ENCODE measurements around the gene LRPPRC.

Gene LRPPRC

DNA sequence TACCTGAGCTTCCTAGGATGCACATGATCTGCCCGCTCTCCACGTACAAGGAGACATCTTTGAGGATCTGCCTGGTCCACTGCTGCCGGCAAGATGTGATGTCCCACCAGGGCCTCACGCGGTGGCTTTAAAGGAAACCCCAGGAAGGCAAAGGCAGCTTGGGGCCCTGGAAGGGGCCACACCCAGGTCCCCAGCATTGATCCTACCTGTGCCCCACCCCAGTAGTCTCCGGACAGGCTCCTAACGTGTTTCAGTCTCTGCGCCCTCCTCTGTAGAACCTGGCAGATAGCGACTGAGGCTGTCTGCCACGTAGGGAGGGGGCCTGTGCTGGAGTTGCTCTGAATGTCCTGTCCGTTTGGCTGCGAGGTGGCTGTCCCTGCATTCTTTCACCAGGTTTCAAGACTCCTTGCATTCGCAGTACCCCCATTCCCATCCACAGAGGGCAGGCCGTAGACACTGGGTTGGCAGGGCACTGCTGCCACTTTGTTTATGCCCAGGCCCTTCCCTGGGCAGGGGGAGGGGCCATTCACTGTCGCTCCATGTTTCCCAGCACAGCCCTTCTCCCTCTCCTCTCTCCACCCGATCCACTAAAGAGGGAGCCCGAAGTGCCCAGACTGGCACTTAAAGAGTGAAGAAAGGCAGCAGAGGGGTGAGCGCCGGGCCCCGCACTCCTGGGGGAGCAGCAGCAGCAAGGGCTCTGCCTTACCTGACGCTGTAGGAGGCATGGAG, 157.8 kb downstream of the LRPPRC start:
- Histone ChIP-seq H3K36me3 (ENCODE audit: insufficient read depth, low read length) (no peaks in the 10 kb centered on the region), H3K4me1 (ENCODE audit: insufficient read depth, low read length) (no peaks in the 10 kb centered on the region), H3K4me3 (ENCODE audit: low read depth in 1 of 2, low read length in 2 of 2) (no peak overlapping the region), H3K9me3 (ENCODE audit: low read length) (no peaks in the 10 kb centered on the region), H3K27ac (ENCODE audit: low read depth, low read length) (no peak overlapping the region), H3K27me3 (ENCODE audit: control insufficient read depth in 1 of 2, insufficient read depth in 2 of 2, low read length in 2 of 2) (no peaks in the 10 kb centered on the region), H3K9ac (ENCODE audit: low read length) (no peak overlapping the region)

DNA sequence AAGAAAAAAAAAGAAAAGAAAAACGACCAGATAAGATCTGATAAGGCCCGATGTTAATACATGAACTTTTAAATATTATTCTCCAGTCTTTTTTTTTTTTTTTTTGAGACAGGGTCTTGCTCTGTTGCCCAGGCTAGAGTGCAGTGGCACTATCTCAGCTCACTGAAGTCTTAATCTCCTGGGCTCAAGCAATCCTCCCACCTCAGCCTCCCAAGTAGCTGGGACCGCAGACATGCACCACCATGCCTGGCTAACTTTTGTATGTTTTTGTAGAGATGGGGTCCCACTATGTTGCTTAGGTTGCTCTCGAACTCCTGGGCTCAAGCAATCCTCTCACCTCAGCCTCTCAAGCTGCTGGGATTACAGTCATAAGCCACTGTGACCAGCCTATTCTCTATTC, 158.8 kb downstream of the LRPPRC start:
- Histone ChIP-seq H3K4me1 (ENCODE audit: insufficient read depth, low read length) (no peaks in the 10 kb centered on the region), H3K27ac (ENCODE audit: low read depth, low read length) (no peak overlapping the region), H3K4me3 (ENCODE audit: low read depth in 1 of 2, low read length in 2 of 2) (no peak overlapping the region), H3K9ac (ENCODE audit: low read length) (no peak overlapping the region), H3K27me3 (ENCODE audit: control insufficient read depth in 1 of 2, insufficient read depth in 2 of 2, low read length in 2 of 2) (peaks cover 0 to 6% of the 10 kb centered on the region in 2 donors), H3K9me3 (ENCODE audit: low read length) (no peaks in the 10 kb centered on the region), H3K36me3 (ENCODE audit: insufficient read depth, low read length) (no peaks in the 10 kb centered on the region)

Measured in muscle layer of colon (tissue), 2 donors.